ENCODE measurements around the gene RDH14. TPM values are rescaled to one million over a fixed set of nuclear protein-coding genes. Genes with fewer than 3 reads are reported as not detected.

Gene RDH14
- total RNA-seq, 1 donor from 2014 or later: 18.7 TPM

- ATAC-seq (ENCODE audit: low read depth): no peak
- Mint-ChIP-seq H3K4me1 (peaks cover 3% of the 10 kb centered on the region), H3K9me3 (peaks cover 5% of the 10 kb centered on the region), H3K27me3 (peaks cover 1% of the 10 kb centered on the region), H3K4me3 (no peak overlapping the region), H3K27ac (no peak overlapping the region), H3K36me3 (ENCODE audit: low read depth) (peaks cover 4% of the 10 kb centered on the region)
- no peak for TF ChIP-seq CTCF (IDR thresholded peaks at IDR 0.05)
- intact Hi-C loops (cut with micrococcal nuclease): no loop called here
- no peak for DNase-seq
- ChIA-PET POLR2A (no interaction called here), CTCF (no interaction called here)
Observed at GRCh38 chr2:18540872-18541271, 19.6 kb downstream of the RDH14 start.

GRCh38 chr2:18536697-18537096 lies 23.8 kb downstream of the RDH14 start:
- ChIA-PET POLR2A (no interaction called here), CTCF (no interaction called here)
- TF ChIP-seq CTCF (IDR thresholded peaks at IDR 0.05): no peak
- Mint-ChIP-seq H3K9me3 (peaks cover 5% of the 10 kb centered on the region), H3K4me1 (no peaks in the 10 kb centered on the region), H3K36me3 (ENCODE audit: low read depth) (peaks cover 4% of the 10 kb centered on the region), H3K4me3 (no peak overlapping the region), H3K27ac (no peak overlapping the region), H3K27me3 (peaks cover 3% of the 10 kb centered on the region)
- ATAC-seq (ENCODE audit: low read depth) (no peak), DNase-seq (no peak)
- intact Hi-C loops (cut with micrococcal nuclease): no loop called here

- Mint-ChIP-seq H3K9me3 (peaks cover 5% of the 10 kb centered on the region), H3K27me3 (peaks cover 3% of the 10 kb centered on the region), H3K27ac (no peak overlapping the region), H3K36me3 (ENCODE audit: low read depth) (peaks cover 4% of the 10 kb centered on the region), H3K4me1 (no peaks in the 10 kb centered on the region), H3K4me3 (no peak overlapping the region)
- CTCF ChIA-PET: interaction anchor here (0.9 kb wide), 1 partner anchor 15 kb away, joined by 3 read pairs; no protein-coding TSS in a partner anchor
- intact Hi-C loops (cut with micrococcal nuclease): no loop called here
- no peak for TF ChIP-seq CTCF (IDR thresholded peaks at IDR 0.05)
- DNase-seq (no peak), ATAC-seq (ENCODE audit: low read depth) (no peak)
- POLR2A ChIA-PET: no interaction called here
Observed at GRCh38 chr2:18536100-18536499, 24.4 kb downstream of the RDH14 start.

GRCh38 chr2:18531194-18531593 lies 29.3 kb downstream of the RDH14 start:
- no peaks in the 10 kb centered on the region for H3K9me3 Mint-ChIP-seq
- POLR2A ChIA-PET: no interaction called here

GRCh38 chr2:18527822-18528221 lies 32.6 kb downstream of the RDH14 start:
- intact Hi-C loops (cut with micrococcal nuclease): no loop called here
- Mint-ChIP-seq H3K36me3 (ENCODE audit: low read depth) (no peaks in the 10 kb centered on the region), H3K27me3 (no peaks in the 10 kb centered on the region), H3K9me3 (no peaks in the 10 kb centered on the region), H3K27ac (no peak overlapping the region), H3K4me1 (no peaks in the 10 kb centered on the region), H3K4me3 (no peak overlapping the region)
- CTCF ChIA-PET: interaction anchor here (1.9 kb wide), 1 partner anchor 8 kb away, joined by 6 read pairs; no protein-coding TSS in a partner anchor
- DNase-seq: no peak
- POLR2A ChIA-PET: no interaction called here
- no peak for TF ChIP-seq CTCF (IDR thresholded peaks at IDR 0.05)
- no peak for ATAC-seq (ENCODE audit: low read depth)

More at GRCh38 chr2:18531194-18531593, 29.3 kb downstream of the RDH14 start:
- CTCF ChIA-PET: interaction anchor here (1.4 kb wide), 1 partner anchor 10 kb away, joined by 6 read pairs; no protein-coding TSS in a partner anchor
- no peak overlapping the region for H3K27ac Mint-ChIP-seq
- intact Hi-C loops (cut with micrococcal nuclease): no loop called here
- H3K27me3 Mint-ChIP-seq: peaks cover 3% of the 10 kb centered on the region
- H3K4me3 Mint-ChIP-seq: no peak overlapping the region
- DNase-seq (no peak), ATAC-seq (ENCODE audit: low read depth) (no peak)
- no peaks in the 10 kb centered on the region for H3K4me1 Mint-ChIP-seq
- no peaks in the 10 kb centered on the region for H3K36me3 Mint-ChIP-seq (ENCODE audit: low read depth)
- no peak for TF ChIP-seq CTCF (IDR thresholded peaks at IDR 0.05)
